Kidney tubule cell (primary cell): Measurements from ENCODE around the gene LYSMD3.

ENCODE experiments used
- DNase-seq: peaks from one replicate; pipeline ENCODE4 v3.0.0-alpha.2; 2018; ENCODE audit warnings: low spot score

The LYSMD3 gene

DNA sequence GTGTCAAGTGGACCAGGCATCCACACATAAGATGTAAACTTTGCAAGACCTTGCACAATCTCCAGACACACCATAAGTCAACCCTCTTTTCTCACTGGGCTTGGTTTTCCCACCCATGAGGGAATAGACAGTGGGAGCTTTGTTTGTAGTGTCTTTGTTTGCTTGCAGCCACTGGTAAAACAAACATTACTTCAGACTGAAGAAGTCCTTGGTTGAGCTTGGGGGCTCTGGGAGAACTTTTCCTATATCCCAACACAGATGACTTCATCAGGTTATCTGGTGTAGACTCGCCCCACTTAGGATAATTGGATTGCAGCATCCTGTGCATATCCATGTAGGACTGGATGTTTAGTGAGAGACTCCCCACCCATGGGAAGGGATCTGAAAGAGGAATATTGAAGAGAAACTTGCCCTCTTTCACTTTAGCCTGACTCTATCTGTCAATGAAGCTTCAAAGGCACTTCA, 17.7 kb upstream of the LYSMD3 start:
- no peak for DNase-seq

DNA sequence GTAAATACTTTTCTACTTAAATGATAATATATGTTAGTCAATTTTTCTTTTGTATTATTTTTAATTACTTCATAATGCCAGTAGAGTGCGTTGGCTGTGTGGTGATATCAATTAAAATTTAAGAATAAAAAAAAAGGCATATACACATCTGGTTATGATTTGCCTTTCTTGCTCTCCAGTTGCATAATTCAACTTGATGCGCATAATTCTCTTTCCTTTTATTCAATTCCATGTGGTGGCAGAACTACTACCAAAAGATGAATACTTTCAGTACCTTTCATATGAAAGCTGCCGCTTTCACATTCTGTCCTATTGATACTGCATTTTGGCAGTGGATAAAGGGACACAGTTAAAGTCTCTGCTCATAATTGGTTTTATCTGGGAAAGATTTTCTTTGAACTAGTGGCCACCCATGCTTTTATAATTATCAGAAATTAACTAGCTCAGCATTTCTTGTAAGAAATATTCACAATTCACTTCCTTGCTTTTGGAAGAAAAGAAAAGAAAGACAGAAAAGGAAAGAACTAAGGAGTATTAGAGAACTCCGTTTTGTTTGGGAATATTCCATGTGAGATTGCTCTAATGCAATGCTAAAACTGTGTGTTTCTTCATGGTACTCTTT, 16.9 kb upstream of the LYSMD3 start:
- DNase-seq, result no peak

DNA sequence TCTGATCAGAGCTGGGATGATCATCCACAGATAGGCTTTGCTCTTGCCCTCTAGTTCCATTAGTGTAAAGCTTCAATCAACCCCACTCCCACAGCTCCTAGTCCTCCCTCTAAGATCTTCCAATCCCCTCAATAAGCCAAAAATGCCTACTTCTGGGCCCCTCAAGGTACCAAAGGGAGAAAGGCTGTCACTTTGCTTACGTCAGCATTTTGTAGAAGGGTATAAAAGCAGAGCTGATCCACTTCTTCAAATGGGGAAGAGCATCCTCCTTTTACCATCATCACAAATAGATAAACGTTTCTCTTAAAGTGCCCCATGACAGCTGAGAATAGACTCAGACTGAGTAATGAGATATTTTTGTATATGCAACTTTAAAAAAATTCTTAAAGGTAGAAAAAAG, 16.1 kb upstream of the LYSMD3 start:
- no peak for DNase-seq

DNA sequence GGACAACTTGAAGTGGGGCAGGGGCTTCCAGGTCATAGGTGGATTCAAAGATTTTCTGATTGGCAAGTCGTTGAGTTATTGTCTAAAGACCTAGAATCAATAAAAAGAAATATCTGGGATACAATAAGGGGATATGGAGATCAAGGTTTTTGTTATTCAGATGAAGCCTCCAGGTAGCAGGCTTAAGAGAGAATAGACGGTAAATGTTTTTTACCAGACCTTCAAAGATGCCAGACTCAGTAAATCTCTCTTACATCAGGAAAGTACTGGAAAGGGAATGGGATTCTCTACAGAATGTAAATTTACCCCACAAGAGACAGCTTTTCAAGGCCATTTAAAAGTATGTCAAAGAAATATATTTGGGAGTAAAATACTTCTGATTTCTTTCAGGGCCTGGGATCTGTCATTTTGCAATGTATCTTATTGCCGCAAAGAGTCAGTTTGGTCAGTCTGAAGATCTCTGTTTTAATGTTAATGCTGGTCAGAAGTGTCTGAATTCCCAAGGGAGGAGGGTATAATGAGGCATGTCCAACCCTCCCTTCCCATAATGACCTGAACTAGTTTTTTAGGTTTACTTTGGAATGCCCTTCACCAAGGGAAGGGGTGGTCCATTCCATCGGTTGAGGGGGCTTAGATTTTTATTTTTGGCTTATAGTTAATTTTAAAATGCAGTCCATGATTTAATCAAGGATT, 13.6 kb upstream of the LYSMD3 start:
- no peak for DNase-seq

DNA sequence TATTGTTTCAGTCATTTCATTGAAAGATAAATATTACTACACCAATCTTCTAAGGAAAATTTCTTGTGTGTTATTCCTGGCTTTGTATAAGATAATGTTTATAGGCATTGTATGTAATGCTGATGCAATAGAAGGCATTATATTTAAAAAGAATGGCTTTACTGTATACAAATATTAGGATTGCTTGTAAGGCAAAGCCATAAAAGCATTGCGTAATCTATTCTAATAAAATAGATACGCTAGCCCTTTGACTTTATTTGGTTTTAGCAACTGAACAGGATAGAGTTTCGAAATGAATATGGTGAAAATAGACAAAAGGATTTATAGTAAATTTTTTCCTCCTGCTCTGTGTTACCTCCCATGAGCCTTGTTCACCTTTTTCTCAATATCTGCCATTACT, 5.5 kb upstream of the LYSMD3 start:
- no peak for DNase-seq

DNA sequence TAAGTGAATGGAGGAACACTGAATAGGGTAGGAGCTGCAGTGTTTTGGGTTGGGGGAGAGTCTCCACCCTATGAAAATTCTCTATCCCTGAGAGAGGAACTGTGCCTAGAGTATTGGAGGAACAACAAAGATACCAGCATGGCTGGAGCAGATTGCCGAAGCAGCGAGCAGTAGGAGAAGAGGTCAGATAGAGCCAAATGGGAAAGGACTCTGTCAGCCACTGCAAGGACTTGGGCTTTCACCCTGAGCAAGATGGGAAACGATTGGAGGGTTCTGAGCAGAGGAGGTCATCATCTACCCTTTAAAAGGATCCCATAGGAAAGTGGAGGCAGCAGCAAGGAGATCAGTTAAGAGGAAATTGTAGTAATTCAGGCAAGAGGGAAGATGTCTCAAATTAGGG, 4.4 kb upstream of the LYSMD3 start:
- no peak for DNase-seq

DNA sequence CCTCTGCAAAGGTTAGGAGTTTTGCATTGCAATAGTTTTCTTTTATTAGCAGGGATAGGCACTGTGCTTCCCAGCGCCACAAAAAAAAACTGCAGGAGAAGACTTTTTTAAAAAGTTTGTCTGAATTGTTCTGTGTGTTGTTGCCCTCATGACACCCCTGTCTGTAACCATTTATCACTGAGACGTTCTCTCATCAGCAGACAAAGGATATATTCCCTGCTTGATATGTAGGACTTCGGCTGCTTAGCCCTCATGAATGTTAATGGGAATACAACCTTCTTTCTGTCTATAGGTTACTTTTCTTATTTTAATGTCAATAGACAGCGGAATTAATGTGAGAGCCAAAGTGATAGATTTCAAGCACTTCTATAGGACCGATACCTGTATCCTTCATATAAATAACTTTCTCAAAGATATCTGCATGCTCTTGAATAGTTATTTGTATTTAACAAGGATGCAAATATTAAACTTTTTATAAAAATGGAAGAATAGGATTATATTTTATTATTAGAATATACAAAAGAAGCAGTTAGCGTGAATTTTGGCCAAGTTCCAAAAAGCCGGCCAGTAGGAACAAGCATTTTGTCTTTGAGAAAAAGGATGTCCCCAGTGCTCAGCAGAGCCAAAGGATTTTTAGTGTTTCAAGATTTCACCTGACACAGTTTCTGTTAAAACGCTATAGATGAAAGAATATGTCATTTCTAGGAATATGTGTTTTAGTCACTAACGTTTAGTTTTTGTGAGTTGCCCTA, 1.5 kb upstream of the LYSMD3 start:
- DNase-seq, result no peak

DNA sequence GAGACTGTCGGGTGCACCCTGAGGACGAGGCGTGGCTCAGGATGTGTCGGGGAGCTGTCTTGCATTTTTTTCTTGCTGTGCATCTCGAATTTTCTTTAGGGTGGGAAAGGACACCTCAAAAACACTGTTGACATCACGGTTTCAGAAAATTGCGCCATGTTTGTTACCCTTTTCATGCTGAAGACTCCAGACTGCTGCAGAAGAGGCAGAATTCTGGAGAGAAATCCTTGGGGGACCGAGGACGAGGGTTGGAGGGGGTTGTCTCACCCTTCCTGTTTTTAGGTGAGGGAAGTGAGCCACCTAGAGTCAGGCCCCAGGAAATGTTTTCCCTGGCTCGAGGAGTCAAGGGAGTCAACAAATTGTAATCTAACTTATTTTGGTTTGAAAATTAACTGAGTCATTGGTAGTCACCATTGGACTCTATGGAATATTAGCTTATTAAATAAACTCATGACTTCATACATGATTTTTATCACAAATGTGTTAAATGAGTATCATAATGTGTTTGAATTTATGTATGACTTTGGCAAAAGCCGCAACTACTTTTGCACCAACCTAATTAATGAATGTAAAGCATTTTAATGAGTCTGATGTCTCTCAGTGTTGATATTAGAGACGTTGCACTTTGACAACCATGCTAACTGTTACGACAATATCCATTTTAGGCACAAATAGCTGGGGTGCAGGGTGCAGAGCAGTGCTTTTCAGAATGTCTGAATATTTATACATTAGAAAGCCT, 724 bp upstream of the LYSMD3 start:
- peak; percentile 85 for DNase-seq

DNA sequence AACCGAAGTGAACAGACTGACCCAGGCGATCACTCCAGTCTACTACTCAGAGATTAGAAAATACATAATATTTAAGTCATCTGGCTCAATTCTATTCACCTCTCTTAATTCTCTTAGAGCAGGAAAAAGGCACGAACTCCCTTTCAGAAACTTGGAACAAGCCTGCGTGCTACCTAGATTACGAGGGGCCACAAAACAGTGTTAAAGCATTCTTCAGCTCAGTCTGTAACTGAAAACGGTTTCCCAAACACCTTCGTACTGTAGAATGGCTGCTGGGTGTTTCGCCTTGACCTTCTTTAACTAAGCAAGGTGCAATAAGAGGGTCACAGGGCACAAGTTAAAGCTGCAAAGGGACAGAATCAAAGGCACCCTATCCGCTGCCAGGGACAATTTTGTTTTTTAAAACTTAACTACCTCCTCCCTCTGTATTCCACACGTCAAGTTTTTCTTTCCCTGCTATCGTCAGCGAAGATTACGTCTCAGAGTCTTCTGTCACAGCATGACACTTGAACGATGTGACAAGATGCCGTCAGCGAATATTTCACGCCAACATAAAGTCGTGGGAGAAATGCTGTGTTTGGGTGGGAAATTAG, 687 bp downstream of the LYSMD3 start:
- peak; percentile 8 for DNase-seq

DNA sequence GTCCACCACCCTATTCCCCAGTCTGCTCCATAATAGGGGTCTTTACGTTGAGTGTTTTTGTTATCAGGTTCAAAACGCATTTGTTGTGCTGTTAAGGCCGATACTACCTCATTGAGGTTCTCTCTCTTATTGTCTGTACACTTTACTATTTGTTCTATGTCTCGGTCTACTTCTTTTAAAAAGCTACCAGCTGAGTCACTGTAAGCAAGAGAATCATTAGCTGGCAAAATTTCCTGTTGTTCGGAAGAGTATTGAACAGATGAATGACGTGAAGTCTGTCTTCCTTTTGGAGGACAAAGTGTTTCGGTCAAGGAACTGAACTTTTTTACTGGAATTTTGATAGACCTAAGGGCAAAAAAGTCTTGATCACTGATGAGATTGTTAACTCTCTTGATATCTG, 10.3 kb downstream of the LYSMD3 start:
- DNase-seq, result peak; percentile 60

DNA sequence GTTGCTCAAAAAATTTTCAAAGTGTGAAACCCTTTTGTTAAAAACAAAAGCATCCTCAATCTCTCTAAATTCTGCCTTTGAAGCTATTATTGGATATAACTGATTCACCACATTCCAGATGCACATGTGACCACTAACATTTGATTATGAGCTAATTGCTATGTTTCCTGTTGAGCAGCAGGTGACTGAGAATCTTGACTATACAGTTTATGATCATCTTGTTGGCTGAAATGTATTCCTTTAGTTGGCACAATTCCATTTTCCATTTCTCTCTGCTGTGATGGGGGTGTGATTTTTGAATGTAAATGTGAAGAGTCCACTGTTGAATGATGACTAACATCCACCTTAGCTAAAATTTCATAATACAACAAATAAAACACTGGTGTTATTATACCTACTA, 10.7 kb downstream of the LYSMD3 start:
- DNase-seq, result peak; percentile 77

DNA sequence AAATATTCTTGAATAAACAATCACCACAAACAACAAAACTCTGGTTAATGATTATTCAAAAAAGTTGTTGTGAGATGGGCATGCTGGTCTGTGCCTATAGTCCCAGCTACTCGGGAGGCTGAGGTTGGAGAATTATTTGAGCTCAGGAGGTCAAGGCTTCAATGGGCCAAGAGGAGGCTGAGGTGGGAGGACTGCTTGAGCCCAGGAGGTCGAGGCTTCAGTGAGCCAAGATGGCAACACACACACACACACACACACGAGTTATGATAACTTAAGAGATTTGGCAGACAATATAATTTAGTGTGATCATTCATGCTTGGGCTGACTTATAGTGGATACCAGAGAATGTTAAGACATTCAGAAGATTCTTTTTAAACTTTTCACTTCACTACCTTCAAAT, 14.9 kb downstream of the LYSMD3 start:
- DNase-seq, result no peak

DNA sequence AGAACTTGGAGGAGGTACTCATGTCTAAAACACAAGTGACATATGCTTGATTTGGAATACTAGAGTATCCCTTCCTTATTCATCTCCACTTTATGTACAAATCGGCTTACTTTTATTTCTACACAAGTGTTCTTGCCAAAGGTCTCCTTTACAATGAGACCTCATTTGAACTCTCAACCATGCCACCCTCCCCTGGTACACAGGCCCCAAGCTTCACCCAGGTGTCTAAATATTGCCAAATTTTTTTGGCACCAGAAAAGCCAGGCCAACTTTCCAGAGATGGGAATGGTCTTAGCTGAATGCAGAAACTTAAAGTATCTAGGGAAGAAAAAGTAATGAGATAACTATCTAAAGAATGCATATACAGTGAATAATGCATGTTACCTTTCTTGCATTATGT, 18.9 kb downstream of the LYSMD3 start:
- DNase-seq, result no peak

DNA sequence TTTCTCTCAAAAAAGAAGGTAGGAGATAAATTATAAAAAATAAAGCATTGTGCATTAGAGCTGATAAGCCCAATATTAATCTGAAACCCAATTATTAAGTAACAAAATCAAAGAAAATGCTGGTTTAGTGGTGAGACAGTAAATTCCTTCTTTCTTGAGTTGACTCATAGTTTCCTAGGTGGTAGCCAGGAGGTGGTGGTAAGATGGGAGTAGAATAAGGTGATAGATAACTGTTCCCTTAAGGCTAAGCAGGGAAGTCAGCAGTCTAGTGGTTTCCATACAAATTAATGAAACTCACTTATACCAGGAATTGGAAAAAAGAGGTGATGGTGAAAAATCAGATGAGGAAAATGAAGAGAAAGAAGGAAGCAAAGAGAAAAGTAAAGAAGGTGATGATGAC, 23.2 kb downstream of the LYSMD3 start:
- peak; percentile 13 for DNase-seq

DNA sequence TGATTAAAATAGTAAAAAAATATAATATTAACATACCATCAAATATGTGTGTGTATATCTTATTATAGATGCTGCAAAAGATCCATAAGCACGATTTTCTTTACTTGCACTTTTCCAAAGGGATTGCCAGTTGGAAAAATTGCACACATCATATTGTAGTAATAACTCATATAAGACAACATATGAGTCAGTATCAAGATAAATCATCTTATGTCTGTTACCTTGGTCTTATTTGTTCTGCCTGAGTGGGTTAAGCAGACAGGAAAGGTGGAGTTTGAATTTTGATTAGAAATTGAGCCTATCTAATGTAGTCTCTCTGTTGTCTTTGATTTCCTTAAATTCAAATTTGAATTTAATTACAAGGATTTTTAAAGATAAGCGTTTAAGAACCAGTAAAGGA, 24.6 kb downstream of the LYSMD3 start:
- peak; percentile 7 for DNase-seq

DNA sequence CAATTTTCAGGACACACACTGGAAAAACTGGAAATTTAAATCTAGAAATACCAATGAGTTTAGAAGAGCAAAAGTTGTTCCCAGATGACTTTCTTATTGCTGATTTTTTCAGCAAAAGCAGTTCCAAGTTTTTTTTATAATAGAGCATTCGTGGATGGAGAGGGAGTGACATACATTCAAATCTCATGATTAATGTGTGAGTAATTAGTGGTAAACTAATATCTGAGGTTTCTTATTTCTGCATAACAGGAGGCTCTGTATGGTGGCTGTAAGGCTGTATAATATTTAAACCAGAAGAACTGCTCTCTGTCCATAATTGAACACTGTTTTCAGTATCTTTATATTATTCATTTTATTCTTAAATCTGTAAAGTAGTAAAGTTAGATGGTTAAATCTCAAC, 25.8 kb downstream of the LYSMD3 start:
- peak; percentile 10 for DNase-seq

DNA sequence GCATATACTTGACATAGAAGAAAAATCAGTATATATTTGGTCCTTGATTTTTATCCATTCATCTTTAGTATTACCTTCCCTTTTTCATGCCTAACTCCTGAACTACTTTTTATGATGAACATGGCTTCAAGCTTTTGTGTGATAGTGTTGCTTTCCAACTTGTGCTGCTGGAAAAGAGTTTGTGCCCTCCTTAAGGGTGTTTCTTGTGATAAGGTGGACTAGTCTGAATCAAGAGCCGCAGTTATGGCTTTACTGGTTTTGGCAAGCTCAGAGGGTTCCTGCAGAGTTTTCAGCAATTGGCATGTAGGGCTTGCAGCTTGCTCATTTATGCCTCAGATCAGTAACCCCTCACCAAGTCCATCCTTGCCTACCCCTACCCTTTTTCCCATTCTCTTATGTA, 34.2 kb downstream of the LYSMD3 start:
- DNase-seq, result no peak

DNA sequence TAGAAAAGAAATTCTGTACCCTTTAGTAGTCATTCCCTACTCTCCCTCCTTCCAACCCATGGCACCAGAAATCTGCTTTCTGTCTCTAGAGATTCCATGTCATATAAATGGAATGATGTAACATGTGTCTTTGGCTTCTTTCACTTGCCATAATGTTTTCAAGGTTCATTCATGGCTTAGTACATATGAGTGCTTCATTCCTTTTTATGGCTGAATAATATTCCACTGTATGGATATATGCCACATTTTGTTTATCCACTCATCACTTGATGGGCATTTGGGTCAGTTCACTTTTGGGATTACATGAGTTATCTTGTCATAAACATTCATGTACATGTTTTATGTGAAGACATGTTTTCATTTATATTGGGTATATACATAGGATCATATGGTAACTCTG, 35.3 kb downstream of the LYSMD3 start:
- DNase-seq, result no peak

DNA sequence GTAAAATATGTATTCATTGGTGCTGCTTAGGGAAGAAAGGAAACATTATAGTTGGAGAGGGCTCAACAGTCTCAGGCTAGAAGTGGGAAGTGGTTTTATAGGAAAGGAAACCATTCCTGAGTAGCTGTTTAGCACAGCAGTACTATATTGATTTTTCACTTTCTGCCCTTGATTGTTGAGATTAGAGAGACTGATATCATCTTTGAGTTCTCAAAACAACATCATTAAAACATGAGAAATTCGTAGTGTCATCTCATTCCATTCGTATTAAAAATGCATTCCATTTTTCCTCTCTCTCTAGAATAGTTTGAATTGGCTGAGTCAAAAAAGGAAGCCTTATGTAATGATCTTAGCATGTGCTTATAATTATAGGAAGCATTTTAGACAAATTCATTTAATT, 40.6 kb downstream of the LYSMD3 start:
- DNase-seq, result no peak

DNA sequence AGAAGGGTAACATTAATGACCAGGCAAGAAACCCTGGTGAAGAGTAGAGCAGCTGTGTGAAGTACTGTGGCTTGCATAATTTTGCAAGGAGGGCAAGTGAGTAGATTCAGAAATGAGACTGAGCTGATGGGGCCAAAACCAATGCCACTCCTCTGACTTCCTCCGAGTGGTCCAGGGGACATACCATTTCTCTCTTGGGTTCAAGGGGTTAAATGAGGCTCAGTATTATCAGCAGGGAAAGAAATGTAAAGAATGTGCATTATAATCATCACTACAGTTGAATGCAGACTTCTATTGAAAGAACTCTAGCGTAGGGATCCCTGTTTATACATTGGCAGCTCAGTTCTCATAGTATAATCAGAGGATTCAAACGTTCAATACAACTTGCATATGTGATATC, 44.8 kb downstream of the LYSMD3 start:
- no peak for DNase-seq

DNA sequence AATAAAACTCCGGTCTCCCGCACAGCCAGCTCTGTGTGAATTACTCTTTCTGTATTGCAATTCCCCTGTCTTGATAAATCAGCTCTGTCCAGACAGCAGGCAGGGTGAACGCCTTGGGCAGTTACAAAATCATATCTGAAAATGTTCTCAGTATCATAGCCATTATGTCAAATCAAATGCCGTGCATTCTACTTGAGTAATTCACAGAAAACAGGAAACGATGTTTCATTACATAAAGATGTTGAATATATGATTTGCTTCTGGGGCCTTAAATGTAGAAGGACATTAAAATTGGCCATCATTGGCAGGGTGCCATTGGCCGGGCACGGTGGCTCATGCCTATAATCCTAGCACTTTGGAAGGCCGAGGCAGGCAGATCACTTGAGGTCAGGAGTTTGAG, 46.2 kb downstream of the LYSMD3 start:
- no peak for DNase-seq

DNA sequence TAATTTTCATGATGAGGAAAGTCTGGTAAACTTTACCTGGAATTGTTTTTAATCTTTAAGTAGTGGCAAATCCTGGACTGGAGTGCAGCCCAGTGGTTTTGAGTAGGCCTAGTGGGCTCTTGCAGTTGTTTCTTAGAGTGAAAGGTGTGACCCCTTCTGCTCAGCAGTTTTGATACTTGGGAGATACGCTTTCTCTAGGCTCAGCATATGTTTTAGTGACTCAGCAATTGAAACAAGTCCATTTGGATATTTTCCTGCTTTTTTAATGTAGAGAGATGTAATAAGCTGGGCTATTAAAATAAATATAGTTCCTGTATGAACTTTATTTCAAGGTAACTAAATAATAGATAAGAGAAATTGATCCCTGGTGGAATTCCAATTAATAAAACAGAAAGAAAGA, 48.7 kb downstream of the LYSMD3 start:
- DNase-seq, result no peak
